ENCODE measurements around the gene TNFAIP8L2. TPM values are rescaled to one million over a fixed set of nuclear protein-coding genes. Genes with fewer than 3 reads are reported as not detected.
A peak's percentile ranks its signal among the peaks of the same experiment; 100 is the strongest.
"Not testable (repeated sequence)": the region's sequence is repeated elsewhere in the genome, so short reads cannot be mapped to it uniquely, and the experiment has no call there.

The TNFAIP8L2 gene
- total RNA-seq, 2 donors from 2014 or later: 3.6 to 5.4 TPM

DNA sequence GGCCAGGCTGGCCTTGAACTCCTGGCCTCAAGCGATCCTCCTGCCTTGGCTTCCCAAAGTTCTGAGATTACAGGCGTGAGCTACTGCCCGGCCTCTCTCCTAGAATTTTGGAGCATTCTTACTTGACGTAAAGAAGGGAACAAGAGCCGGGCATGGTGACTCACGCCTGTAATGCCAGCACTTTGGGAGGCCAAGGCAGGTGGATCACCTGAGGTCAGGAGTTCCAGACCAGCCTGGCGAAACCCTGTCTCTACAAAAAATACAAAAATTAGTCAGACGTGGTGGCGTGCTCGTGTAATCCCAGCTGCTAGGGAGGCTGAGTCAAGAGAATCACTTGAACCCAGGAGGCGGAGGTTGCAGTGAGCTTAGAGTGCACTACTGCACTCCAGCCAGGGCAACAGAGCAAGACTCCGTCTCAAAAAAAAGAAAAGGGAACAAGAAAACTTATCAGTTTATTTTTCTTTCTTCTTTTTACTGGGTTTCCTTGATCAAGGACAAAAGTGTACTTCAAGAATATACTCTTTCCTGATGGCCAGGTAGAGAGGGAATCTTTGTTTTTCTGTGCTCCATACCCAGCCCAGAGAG, 49.0 kb downstream of the TNFAIP8L2 start:
- H3K9me3 ChIP-seq (ENCODE audit: control insufficient read depth, low read length, poor library complexity, severe bottlenecking); H3K27me3 Mint-ChIP-seq; ATAC-seq; H3K4me3 Mint-ChIP-seq; H3K4me1 Mint-ChIP-seq; H3K36me3 Mint-ChIP-seq (ENCODE audit: low read depth); DNase-seq: not testable (repeated sequence)
- H3K27ac Mint-ChIP-seq: peak overlapping the region; percentile 72

Other genes with a start within 250 kb of the TNFAIP8L2 start
- gene SETDB1, start 230.3 kb upstream of the TNFAIP8L2 start, total RNA-seq: 10 to 100 TPM; 44.0 to 51.0 TPM
- gene CERS2, start 181.8 kb upstream of the TNFAIP8L2 start, total RNA-seq: 100 to 1,000 TPM; 108 to 142 TPM
- gene ANXA9, start 174.4 kb upstream of the TNFAIP8L2 start, total RNA-seq: under 1 TPM in 1 of 2 donors, not detected in 1; 0.15 TPM
- gene MINDY1, start 149.7 kb upstream of the TNFAIP8L2 start, total RNA-seq: 10 to 100 TPM; 19.0 to 31.6 TPM
- 10 to 100 TPM; 15.8 to 30.0 TPM for gene PRUNE1, start 148.2 kb upstream of the TNFAIP8L2 start, total RNA-seq
- gene BNIPL, start 120.1 kb upstream of the TNFAIP8L2 start, total RNA-seq: under 1 TPM; 0.42 to 0.57 TPM
- under 1 TPM; 0.47 to 0.52 TPM for gene C1orf56, start 108.9 kb upstream of the TNFAIP8L2 start, total RNA-seq
- 100 to 1,000 TPM; 375 to 433 TPM for gene CDC42SE1, start 97.0 kb upstream of the TNFAIP8L2 start, total RNA-seq
- 1 to 10 TPM; 4.0 to 5.0 TPM for gene MLLT11, start 96.3 kb upstream of the TNFAIP8L2 start, total RNA-seq
- gene GABPB2, start 85.9 kb upstream of the TNFAIP8L2 start, total RNA-seq: 10 to 100 TPM in 1 of 2 donors, 1 to 10 TPM in 1; 9.9 to 25.5 TPM
- 10 to 100 TPM in 1 of 2 donors, 1 to 10 TPM in 1; 9.5 to 11.3 TPM for gene SEMA6C, start 10.0 kb upstream of the TNFAIP8L2 start, total RNA-seq
- gene LYSMD1, start 9.3 kb downstream of the TNFAIP8L2 start, total RNA-seq: under 1 TPM; 0.39 to 0.70 TPM
- 10 to 100 TPM; 33.7 to 37.8 TPM for gene SCNM1, start 9.5 kb downstream of the TNFAIP8L2 start, total RNA-seq
- gene TMOD4, start 19.3 kb downstream of the TNFAIP8L2 start, total RNA-seq: 1 to 10 TPM; 1.0 to 3.0 TPM
- gene VPS72, start 33.5 kb downstream of the TNFAIP8L2 start, total RNA-seq: 10 to 100 TPM; 27.4 to 33.2 TPM
- gene PIP5K1A, start 41.9 kb downstream of the TNFAIP8L2 start, total RNA-seq: 10 to 100 TPM; 41.6 to 43.3 TPM
- gene PSMD4, start 98.1 kb downstream of the TNFAIP8L2 start, total RNA-seq: 10 to 100 TPM; 78.4 to 86.0 TPM
- gene ZNF687, start 125.7 kb downstream of the TNFAIP8L2 start, total RNA-seq: 10 to 100 TPM; 25.9 to 33.8 TPM
- 10 to 100 TPM; 73.5 to 81.4 TPM for gene PI4KB, start 170.8 kb downstream of the TNFAIP8L2 start, total RNA-seq
- gene RFX5, start 190.6 kb downstream of the TNFAIP8L2 start, total RNA-seq: 100 to 1,000 TPM in 1 of 2 donors, 10 to 100 TPM in 1; 81.5 to 105 TPM
- gene SELENBP1, start 216.1 kb downstream of the TNFAIP8L2 start, total RNA-seq: not detected
- 100 to 1,000 TPM; 283 to 299 TPM for gene PSMB4, start 242.9 kb downstream of the TNFAIP8L2 start, total RNA-seq

All from T-helper 17 cell (primary cell).